Right atrium auricular region (tissue), 2 donors: ENCODE data around the gene ATP5F1C. TPM values are rescaled to one million over a fixed set of nuclear protein-coding genes. Genes with fewer than 3 reads are reported as not detected.

Source experiments
- DNase-seq: peaks from one replicate; pipeline ENCODE4 v3.0.0-alpha.2; 2019; ENCODE audit warnings: low spot score
- H3K27ac ChIP-seq, 2 donors: fragments of 200-600 bp; sonication (generic); 1 replicate in 1 of 2; 2 replicates in 1 of 2; pipeline ENCODE4 v1.5.1; 2016 to 2019
- H3K27me3 ChIP-seq, 2 donors: fragments of 200-600 bp; sonication (generic); one replicate each; pipeline versions ENCODE4 v1.5.1 to v1.6.0; 2017 to 2019
- H3K36me3 ChIP-seq: fragments of 200-600 bp; sonication (generic); one replicate; pipeline ENCODE4 v1.5.1; 2016
- H3K4me1 ChIP-seq, 2 donors: fragments of 200-600 bp; sonication (generic); one replicate each; pipeline versions ENCODE4 v1.5.1 to v1.6.0; 2017 to 2019
- H3K4me3 ChIP-seq, 2 donors: fragments of 200-600 bp; sonication (generic); 1 replicate in 1 of 2; 2 replicates in 1 of 2; pipeline ENCODE4 v1.5.1; 2017 to 2019; ENCODE audit warnings: mild to moderate bottlenecking in 1 of 2, moderate library complexity in 1 of 2
- H3K9me3 ChIP-seq, 2 donors: fragments of 200-600 bp; sonication (generic); one replicate each; pipeline ENCODE4 v1.5.1; 2019
- total RNA-seq, 2 donors: library from RNA; depleted of rRNA; stranded (reverse); fragments of >200 nt; gene quantifications; one replicate each; pipeline ENCODE4 v1.1.0, GENCODE V29; 2016
- TF ChIP-seq, protein P1 (sequence below), 2 donors: fragments of 200-600 bp; sonication (generic); IDR thresholded peaks; one replicate each; pipeline ENCODE4 v1.5.1; 2019; ENCODE audit warnings: antibody characterized with exemption in 2 of 2

Gene ATP5F1C
- total RNA-seq, 2 donors from 2014 or later = 478 to 891 TPM

DNA sequence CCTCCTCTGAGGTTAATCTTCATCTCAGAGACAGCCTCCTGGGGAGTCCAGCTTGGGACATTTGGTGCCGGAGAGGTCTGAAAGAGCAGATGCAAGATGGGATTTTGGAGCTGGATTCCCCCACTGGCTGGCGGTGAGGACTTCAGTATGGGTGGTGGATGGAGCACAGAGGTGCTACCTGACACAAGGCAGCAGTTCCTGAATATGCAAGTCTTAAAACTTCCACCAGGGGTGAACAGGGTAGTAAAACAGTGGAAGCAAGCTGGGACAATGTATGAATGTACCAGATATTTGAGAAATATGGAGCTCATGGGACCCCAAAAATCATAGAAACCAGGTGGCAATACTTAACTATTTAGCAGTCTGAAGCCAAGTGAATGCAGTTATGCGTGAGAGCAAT lies 25.5 kb downstream of the ATP5F1C start:
- Histone ChIP-seq H3K36me3 (peaks cover 4% of the 10 kb centered on the region), H3K4me3 (no peak overlapping the region), H3K27me3 (no peaks in the 10 kb centered on the region), H3K9me3 (no peaks in the 10 kb centered on the region), H3K27ac (no peak overlapping the region), H3K4me1 (peaks cover 0 to 7% of the 10 kb centered on the region in 2 donors)
- TF ChIP-seq, protein P1, sequence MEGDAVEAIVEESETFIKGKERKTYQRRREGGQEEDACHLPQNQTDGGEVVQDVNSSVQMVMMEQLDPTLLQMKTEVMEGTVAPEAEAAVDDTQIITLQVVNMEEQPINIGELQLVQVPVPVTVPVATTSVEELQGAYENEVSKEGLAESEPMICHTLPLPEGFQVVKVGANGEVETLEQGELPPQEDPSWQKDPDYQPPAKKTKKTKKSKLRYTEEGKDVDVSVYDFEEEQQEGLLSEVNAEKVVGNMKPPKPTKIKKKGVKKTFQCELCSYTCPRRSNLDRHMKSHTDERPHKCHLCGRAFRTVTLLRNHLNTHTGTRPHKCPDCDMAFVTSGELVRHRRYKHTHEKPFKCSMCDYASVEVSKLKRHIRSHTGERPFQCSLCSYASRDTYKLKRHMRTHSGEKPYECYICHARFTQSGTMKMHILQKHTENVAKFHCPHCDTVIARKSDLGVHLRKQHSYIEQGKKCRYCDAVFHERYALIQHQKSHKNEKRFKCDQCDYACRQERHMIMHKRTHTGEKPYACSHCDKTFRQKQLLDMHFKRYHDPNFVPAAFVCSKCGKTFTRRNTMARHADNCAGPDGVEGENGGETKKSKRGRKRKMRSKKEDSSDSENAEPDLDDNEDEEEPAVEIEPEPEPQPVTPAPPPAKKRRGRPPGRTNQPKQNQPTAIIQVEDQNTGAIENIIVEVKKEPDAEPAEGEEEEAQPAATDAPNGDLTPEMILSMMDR (IDR thresholded peaks at IDR 0.05) = no peak
- DNase-seq = no peak

DNA sequence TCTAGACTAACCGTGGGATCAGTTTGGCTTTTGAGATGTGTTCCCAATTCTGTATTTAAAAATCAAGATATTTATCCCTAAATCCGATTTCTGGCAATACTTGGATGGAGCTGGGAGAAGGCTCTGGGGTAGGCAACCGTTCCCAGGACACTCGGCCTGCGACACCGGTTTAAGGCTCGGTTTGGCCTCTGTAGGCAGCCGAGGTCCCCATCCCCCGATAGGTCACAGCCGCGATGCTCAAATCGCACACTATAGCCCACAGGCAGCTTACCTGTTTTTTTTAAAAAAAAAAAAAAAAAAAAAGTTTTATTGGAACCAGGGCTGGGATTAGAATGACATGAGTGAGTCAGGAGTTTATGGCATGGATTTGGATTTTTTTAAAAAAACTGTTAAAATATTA lies 29.6 kb downstream of the ATP5F1C start:
- DNase-seq = no peak
- no peak overlapping the region for H3K27ac ChIP-seq
- no peaks in the 10 kb centered on the region for H3K36me3 ChIP-seq
- no peaks in the 10 kb centered on the region for H3K9me3 ChIP-seq
- no peaks in the 10 kb centered on the region for H3K27me3 ChIP-seq
- H3K4me1 ChIP-seq = peaks cover 0 to 22% of the 10 kb centered on the region in 2 donors
- TF ChIP-seq, protein P1 (IDR thresholded peaks at IDR 0.05) = no peak
- peak overlapping the region; percentile 83 to 100 for H3K4me3 ChIP-seq

GRCh38 chr10:7817984-7818294 lies 30.0 kb downstream of the ATP5F1C start:
- no peaks in the 10 kb centered on the region for H3K27me3 ChIP-seq
- H3K36me3 ChIP-seq = no peaks in the 10 kb centered on the region
- peak overlapping the region; percentile 56 to 83 for H3K27ac ChIP-seq

DNA sequence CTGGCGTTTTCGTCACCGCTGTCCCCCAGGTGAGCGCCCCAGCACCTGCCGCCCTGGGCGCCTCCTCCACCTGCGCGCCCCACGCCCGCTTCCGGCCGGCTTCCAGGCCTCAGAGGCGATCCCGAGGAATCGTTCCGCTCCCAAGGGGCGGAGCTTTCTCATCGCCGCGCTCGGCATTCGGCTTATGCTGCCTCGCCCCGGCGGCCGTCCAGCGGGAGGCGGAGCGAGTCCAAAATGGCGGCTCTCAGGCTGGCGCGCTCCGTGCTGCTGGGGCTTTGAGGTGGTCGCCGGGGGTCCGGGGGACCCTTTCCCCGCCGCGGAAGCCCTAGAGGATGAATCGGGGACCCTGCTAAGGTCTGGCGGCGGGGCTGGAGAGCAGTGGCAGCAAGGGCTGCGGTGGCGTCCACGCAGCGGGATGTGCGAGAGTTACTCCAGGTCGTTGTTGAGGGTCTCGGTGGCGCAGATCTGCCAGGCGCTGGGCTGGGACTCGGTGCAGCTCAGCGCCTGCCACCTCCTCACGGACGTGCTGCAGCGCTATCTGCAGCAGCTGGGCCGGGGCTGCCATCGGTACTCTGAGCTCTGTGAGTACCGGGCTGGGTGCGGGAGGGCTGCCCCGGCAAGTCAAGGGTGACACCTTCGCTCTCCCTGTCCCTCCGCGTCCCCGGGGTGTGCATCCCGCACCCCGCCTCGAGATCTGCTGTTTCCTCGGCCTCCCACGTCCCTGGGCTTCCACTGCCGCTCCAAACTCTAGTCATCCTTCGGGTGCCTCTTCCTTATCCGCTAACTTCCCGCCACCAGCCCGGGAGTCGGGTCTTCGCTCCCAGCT lies 30.5 kb downstream of the ATP5F1C start, which contains the start of gene TAF3:
TSS of gene TAF3 (plus strand) at position 211 of the 826 bp plus-strand sequence. CDS start at position 416, 205 bp downstream.
- H3K27me3 ChIP-seq = no peaks in the 10 kb centered on the region
- peaks cover 0 to 22% of the 10 kb centered on the region in 2 donors for H3K4me1 ChIP-seq
- no peaks in the 10 kb centered on the region for H3K9me3 ChIP-seq
- no peaks in the 10 kb centered on the region for H3K36me3 ChIP-seq
- peak; percentile 91 for DNase-seq
- TF ChIP-seq, protein P1 (IDR thresholded peaks at IDR 0.05) = no peak
- peak within 1 kb of the TSS; percentile 56 to 83 for H3K27ac ChIP-seq
- peak within 1 kb of the TSS; percentile 83 to 100 for H3K4me3 ChIP-seq

More at GRCh38 chr10:7817984-7818294, 30.0 kb downstream of the ATP5F1C start:
- peaks cover 0 to 22% of the 10 kb centered on the region in 2 donors for H3K4me1 ChIP-seq
- TF ChIP-seq, protein P1 (IDR thresholded peaks at IDR 0.05) = no peak
- peak overlapping the region; percentile 83 to 100 for H3K4me3 ChIP-seq
- DNase-seq = no peak
- no peaks in the 10 kb centered on the region for H3K9me3 ChIP-seq

- Histone ChIP-seq H3K9me3 (no peaks in the 10 kb centered on the region), H3K4me3 (peak overlapping the region; percentile 83 to 100), H3K27me3 (no peaks in the 10 kb centered on the region), H3K4me1 (peaks cover 0 to 22% of the 10 kb centered on the region in 2 donors), H3K27ac (peak overlapping the region in 1 of 2 donors; percentile 83), H3K36me3 (no peaks in the 10 kb centered on the region)
- DNase-seq = peak; percentile 61
- TF ChIP-seq, protein P1 (IDR thresholded peaks at IDR 0.05) = peak in 1 of 2 donors; percentile 41
These were observed 31.1 kb downstream of the ATP5F1C start for GRCh38 chr10:7819121-7819460.
